Activated T-cell treated with anti-CD3 and anti-CD28 coated beads, Interleukin-2, amount 50 U/mL, for 72 hours (primary cell): ENCODE measurements around the gene PRKG1. TPM values are rescaled to one million over a fixed set of nuclear protein-coding genes. Genes with fewer than 3 reads are reported as not detected.

ENCODE experiments used
- ATAC-seq, 2 donors: fragments of 150-1000 bp; cut with Tn5 transposase; replicated peaks in 1 of 2; 2 replicates each; pipeline ENCODE4 v1.10.0; 2021; ENCODE audit warnings: moderate library complexity in 2 of 2, mild to moderate bottlenecking in 1 of 2
- DNase-seq, 2 donors: peaks; one replicate each; pipeline ENCODE4 v3.0.0; 2021 to 2022; ENCODE audit warnings: mixed read lengths in 1 of 2
- H3K27ac Mint-ChIP-seq: one replicate; pipeline ENCODE4 v1.8.0; 2022; ENCODE audit warnings: mild to moderate bottlenecking, moderate library complexity, mixed read lengths
- H3K27me3 Mint-ChIP-seq: one replicate; pipeline ENCODE4 v1.8.0; 2022; ENCODE audit warnings: low read depth, mixed read lengths
- H3K36me3 Mint-ChIP-seq, 2 donors: one replicate each; pipeline ENCODE4 v1.8.0; 2022; ENCODE audit warnings: mixed read lengths in 2 of 2, mild to moderate bottlenecking in 1 of 2; ENCODE audit not compliant: insufficient read depth in 2 of 2
- H3K4me1 Mint-ChIP-seq: one replicate; pipeline ENCODE4 v1.8.0; 2022; ENCODE audit warnings: low read depth, mixed read lengths
- H3K4me3 Mint-ChIP-seq, 2 donors: one replicate each; pipeline ENCODE4 v1.8.0; 2022; ENCODE audit warnings: mild to moderate bottlenecking in 2 of 2, mixed read lengths in 2 of 2, moderate library complexity in 2 of 2
- H3K9me3 Mint-ChIP-seq, 2 donors: one replicate each; pipeline ENCODE4 v1.8.0; 2022; ENCODE audit warnings: mixed read lengths in 2 of 2
- total RNA-seq, 2 donors: library from RNA; stranded (reverse); gene quantifications; one replicate each; pipeline ENCODE4 v1.2.3, GENCODE V29; 2022

PRKG1 gene
- total RNA-seq, 2 donors from 2014 or later = not detected

DNA sequence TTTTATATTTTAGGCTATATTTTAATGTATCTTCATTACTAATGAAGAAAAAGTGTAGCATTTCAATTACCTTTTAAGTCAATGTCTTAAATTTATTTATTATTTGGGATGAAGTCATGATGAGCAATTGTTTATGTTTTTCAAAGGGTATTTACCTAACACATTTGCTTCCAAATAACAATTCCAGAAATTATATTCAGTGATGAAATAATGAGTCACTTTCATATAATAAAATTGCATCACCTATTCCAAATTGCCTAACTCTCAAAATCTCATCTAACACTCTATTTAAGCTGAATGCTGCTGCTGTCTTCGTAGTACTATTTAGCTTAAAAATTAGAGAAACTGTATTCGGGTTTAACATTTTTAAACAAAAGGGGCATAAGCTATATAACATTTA is 97.7 kb downstream of the PRKG1 start:
- Mint-ChIP-seq H3K4me1 (no peaks in the 10 kb centered on the region), H3K27me3 (no peaks in the 10 kb centered on the region), H3K9me3 (peaks cover 1 to 4% of the 10 kb centered on the region in 2 donors), H3K4me3 (no peak overlapping the region), H3K27ac (no peak overlapping the region), H3K36me3 (no peaks in the 10 kb centered on the region)
- ATAC-seq (no peak), DNase-seq (no peak)

DNA sequence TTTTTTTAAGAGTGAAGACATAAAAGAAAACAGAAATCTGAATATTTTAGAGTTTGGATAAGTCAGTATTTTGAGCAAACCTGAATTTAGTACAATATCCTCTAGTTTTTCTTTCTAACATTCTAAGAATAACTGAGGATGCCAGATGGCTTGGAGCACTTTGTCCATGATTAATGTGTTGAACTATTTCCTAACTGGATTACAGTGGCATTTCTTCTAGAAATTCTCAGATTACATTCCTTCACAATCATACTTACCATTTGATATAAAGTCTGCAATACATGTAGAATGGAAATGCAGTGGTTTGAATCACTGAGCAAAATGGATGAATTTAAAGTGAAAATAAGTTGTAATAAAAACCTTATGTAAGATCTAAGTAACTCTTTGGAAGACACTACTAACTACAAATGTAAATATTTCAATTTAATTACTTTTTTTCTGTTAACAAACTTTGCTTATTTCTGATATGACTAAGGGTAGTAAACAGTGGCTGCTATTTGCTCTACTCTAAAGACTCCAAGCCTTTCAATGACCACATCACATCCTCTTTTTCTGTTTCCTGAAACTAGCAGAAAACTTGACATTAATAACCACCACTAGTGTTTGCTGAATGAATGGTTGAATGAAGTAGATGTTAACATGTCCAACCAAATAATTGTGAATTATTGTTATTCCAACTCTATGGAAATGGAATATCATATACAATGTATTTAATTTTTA is 102.8 kb downstream of the PRKG1 start:
- Mint-ChIP-seq H3K9me3 (no peaks in the 10 kb centered on the region), H3K4me3 (no peak overlapping the region), H3K36me3 (no peaks in the 10 kb centered on the region), H3K4me1 (no peaks in the 10 kb centered on the region), H3K27ac (no peak overlapping the region), H3K27me3 (no peaks in the 10 kb centered on the region)
- ATAC-seq (no peak), DNase-seq (no peak)

DNA sequence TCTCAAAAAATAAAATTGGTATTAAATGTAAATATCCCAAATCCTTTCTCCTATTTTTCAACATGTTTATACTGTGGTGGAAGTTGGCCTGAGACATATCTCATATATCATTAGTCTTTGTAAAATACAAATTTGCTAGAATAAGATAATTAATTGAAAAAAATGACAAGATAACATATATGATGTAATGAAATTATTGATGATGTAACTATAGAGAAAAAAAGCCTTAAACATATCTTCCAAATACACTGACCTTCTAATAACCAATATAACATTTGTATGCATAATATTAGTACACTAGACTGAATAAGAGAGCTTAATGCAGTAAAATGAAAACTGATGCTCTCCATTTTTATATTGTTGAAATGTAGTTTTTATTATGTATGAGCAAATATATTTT is 104.3 kb downstream of the PRKG1 start:
- no peak for ATAC-seq
- Mint-ChIP-seq H3K27me3 (no peaks in the 10 kb centered on the region), H3K27ac (no peak overlapping the region), H3K36me3 (no peaks in the 10 kb centered on the region), H3K9me3 (no peaks in the 10 kb centered on the region), H3K4me3 (no peak overlapping the region), H3K4me1 (no peaks in the 10 kb centered on the region)
- DNase-seq = no peak

DNA sequence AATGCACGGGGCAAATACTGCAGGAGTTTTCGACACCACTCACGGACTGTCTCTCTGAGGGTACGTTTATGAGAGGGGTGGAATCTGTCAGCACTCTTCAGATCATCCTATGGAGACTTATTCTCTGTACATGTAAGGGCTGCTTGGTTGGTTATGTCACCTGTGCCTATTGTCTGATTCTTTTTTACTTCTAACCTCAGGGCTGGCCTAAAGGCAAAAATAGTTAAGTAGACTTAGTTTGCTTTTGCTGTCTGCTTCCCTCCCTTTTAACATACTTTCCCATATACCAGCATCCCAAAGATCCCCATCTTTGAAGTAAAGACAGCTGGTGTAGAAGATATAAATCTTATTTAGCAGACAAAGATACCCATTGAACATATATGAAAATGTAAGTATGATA is 105.9 kb downstream of the PRKG1 start:
- no peaks in the 10 kb centered on the region for H3K9me3 Mint-ChIP-seq
- H3K27ac Mint-ChIP-seq = no peak overlapping the region
- H3K4me1 Mint-ChIP-seq = no peaks in the 10 kb centered on the region
- H3K27me3 Mint-ChIP-seq = no peaks in the 10 kb centered on the region
- no peak overlapping the region for H3K4me3 Mint-ChIP-seq
- no peaks in the 10 kb centered on the region for H3K36me3 Mint-ChIP-seq
- DNase-seq = no peak
- no peak for ATAC-seq

DNA sequence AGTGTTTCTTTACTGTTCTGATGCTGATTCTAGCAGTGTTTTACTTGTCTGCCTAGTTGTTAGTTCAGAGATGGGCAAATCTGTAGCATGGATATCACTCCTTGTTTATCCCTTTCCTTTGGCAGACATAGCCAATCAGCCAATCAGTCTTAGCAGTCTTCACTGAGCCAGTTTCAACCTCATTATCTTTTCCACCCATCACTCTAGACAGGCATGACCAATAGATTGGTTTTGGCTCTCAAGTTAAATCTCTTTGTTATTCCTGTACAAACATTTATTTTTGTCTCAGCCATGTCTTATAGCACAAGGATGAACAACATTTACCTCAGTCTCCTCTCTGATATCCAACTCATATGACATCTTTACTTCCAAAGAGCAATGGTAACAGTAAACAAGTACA is 109.5 kb downstream of the PRKG1 start:
- ATAC-seq (no peak), DNase-seq (no peak)
- H3K27ac Mint-ChIP-seq = no peak overlapping the region
- no peaks in the 10 kb centered on the region for H3K4me1 Mint-ChIP-seq
- H3K27me3 Mint-ChIP-seq = no peaks in the 10 kb centered on the region
- no peaks in the 10 kb centered on the region for H3K9me3 Mint-ChIP-seq
- H3K36me3 Mint-ChIP-seq = no peaks in the 10 kb centered on the region
- no peak overlapping the region for H3K4me3 Mint-ChIP-seq

DNA sequence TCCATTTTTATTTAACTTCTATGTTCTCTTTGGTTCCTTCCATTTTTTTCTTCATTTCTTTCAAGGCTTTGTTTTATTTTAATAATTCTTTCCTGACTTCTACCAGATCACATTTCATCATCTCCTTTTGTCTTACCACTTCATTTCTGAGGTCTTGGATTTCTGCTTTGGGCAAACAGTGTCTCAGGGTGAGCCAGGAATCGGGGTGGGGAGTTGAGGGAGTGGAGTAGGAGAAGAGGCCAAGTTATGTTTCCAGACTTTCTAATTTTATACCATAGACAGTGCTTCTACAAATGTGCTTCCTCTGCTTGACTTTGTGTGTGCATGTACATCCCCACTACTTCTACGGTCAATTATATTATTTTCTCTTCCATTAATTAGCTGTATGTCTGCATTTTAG is 112.1 kb downstream of the PRKG1 start:
- H3K4me3 Mint-ChIP-seq = no peak overlapping the region
- H3K4me1 Mint-ChIP-seq = no peaks in the 10 kb centered on the region
- H3K36me3 Mint-ChIP-seq = no peaks in the 10 kb centered on the region
- H3K27ac Mint-ChIP-seq = no peak overlapping the region
- ATAC-seq (no peak), DNase-seq (no peak)
- H3K9me3 Mint-ChIP-seq = no peaks in the 10 kb centered on the region
- H3K27me3 Mint-ChIP-seq = no peaks in the 10 kb centered on the region

DNA sequence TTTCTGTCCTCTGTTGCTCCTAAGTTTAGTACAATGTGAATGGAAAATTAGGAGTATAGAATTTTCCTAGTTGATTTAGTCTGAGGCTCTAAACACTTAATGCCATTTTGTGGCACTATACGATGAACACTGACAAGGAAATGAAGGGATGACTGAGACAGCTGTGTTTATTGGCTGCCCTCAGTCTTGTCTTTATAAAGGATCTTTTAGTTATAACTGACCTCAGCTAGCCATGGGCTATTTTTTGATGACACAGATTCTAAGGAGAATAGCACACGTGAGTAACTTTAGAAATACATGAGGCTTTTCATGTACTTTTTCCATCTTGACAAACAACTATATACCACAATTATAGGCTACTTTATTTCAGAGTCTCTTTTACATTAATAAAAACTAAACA is 113.7 kb downstream of the PRKG1 start:
- ATAC-seq = no peak
- no peaks in the 10 kb centered on the region for H3K27me3 Mint-ChIP-seq
- no peak for DNase-seq
- H3K9me3 Mint-ChIP-seq = no peaks in the 10 kb centered on the region
- H3K27ac Mint-ChIP-seq = no peak overlapping the region
- H3K36me3 Mint-ChIP-seq = no peaks in the 10 kb centered on the region
- H3K4me3 Mint-ChIP-seq = no peak overlapping the region
- no peaks in the 10 kb centered on the region for H3K4me1 Mint-ChIP-seq

DNA sequence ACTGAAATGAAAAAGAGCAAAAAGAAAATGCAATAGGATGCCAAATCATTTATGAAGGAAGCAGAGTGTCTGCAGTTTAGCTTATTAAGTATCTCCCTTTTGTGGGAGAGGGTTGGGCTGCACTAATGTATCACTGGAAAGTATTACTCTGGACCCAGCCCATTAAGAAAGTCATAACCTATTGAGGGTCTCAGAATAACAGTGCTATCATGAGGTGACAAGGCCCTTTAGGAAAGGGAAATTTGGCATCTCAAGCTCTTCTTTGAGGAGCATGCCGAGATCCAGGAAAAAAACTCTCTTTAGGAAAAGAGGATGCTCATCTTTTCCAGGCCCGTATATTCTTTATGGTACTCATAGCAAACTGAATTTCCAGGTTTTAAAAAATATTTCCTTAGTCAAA is 114.6 kb downstream of the PRKG1 start:
- DNase-seq (no peak), ATAC-seq (no peak)
- no peaks in the 10 kb centered on the region for H3K27me3 Mint-ChIP-seq
- no peak overlapping the region for H3K4me3 Mint-ChIP-seq
- H3K4me1 Mint-ChIP-seq = no peaks in the 10 kb centered on the region
- no peaks in the 10 kb centered on the region for H3K36me3 Mint-ChIP-seq
- no peaks in the 10 kb centered on the region for H3K9me3 Mint-ChIP-seq
- no peak overlapping the region for H3K27ac Mint-ChIP-seq

DNA sequence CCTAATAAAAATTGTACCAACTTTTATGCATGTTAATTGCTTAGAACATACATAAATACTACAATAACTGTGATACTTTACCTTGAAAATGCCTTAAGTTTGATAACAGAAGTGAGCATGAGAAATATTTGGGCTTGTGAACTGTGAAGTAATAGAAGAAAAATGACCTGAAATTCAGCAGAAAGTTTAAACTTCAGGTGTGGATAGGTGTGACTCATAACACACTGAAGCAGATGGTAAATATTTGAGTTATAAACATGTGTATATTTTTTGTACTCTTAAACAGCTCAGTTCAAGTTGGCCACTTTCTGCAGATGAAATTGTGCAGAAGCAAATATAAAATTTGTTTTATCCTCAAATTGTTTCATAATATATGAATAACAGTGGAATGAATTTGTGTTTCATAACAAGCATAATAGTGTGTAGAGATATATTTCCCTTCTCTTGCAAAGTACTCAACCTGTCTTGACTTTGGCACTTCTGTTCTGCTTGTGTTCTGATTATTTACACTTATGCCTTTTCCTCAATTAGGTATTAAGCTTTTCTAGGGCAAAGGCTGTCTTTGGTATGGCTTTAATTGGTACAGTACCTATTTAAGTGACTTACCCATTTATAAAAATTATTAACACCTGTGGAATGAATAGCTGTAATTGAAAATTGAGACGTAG is 122.4 kb downstream of the PRKG1 start:
- Mint-ChIP-seq H3K9me3 (no peaks in the 10 kb centered on the region), H3K4me3 (no peak overlapping the region), H3K27me3 (no peaks in the 10 kb centered on the region), H3K4me1 (no peaks in the 10 kb centered on the region), H3K27ac (no peak overlapping the region), H3K36me3 (no peaks in the 10 kb centered on the region)
- DNase-seq = no peak
- ATAC-seq = no peak

DNA sequence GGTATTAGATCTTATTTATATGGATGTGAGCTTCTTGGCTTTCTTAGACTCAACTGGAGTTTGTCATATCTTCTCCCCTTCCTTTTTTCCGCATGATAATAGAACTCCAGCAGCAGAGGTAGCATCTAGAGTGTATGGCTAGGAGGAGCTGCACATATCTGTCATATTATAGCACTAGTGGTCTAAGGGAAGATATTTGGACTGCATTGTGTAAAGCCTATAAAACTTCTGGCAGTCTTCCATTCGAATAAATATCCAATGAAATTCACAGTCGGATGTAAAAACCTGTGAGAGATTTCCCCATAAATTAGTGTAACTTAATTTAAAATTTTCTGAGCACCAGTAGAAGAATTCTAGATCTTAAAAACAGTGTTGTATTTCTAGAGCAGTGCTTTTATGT is 123.9 kb downstream of the PRKG1 start:
- no peaks in the 10 kb centered on the region for H3K27me3 Mint-ChIP-seq
- H3K4me1 Mint-ChIP-seq = no peaks in the 10 kb centered on the region
- no peak overlapping the region for H3K27ac Mint-ChIP-seq
- H3K4me3 Mint-ChIP-seq = no peak overlapping the region
- DNase-seq (no peak), ATAC-seq (no peak)
- no peaks in the 10 kb centered on the region for H3K9me3 Mint-ChIP-seq
- H3K36me3 Mint-ChIP-seq = no peaks in the 10 kb centered on the region

DNA sequence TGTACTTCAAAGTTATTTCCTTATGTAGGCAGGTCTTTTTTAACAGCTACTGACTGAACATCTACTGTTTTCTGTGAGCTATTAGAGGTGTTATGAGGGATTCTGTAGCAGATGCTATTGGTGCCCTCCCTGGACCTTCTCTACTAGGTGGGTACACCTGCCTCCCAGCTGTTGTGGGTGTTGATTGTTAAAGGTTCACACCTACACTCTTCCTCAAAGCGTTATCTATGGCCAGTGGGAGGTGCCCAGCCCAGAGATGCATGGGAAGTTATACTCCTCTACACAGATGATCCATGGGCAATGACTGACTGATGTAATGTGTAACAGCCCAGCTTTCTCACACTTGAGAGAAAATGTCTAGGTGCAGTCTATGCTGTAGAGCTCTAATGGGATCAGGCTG is 127.7 kb downstream of the PRKG1 start:
- DNase-seq (no peak), ATAC-seq (no peak)
- H3K27ac Mint-ChIP-seq = no peak overlapping the region
- H3K36me3 Mint-ChIP-seq = no peaks in the 10 kb centered on the region
- no peaks in the 10 kb centered on the region for H3K9me3 Mint-ChIP-seq
- no peaks in the 10 kb centered on the region for H3K27me3 Mint-ChIP-seq
- H3K4me3 Mint-ChIP-seq = no peak overlapping the region
- no peaks in the 10 kb centered on the region for H3K4me1 Mint-ChIP-seq

DNA sequence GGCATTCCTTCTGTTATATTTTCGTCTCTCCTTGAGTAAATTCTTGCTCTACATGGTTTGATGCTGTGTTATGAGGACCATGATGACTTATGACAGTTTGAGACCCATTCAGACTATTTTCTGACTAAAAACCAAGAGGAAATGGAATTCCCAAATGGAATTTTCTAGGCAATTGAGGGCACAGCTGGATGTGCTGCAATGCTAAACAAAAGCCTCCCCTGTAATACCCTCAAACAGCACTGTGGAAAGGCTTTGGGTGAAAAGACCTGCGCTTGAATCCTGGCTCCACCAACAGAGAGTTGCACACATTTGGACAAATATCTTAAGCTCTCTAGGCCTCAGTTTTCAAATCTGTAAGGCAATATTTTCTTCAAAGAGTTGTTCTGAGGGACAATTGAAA is 129.1 kb downstream of the PRKG1 start:
- Mint-ChIP-seq H3K9me3 (no peaks in the 10 kb centered on the region), H3K36me3 (no peaks in the 10 kb centered on the region), H3K27me3 (no peaks in the 10 kb centered on the region), H3K4me1 (no peaks in the 10 kb centered on the region), H3K4me3 (no peak overlapping the region), H3K27ac (no peak overlapping the region)
- no peak for DNase-seq
- ATAC-seq = no peak

DNA sequence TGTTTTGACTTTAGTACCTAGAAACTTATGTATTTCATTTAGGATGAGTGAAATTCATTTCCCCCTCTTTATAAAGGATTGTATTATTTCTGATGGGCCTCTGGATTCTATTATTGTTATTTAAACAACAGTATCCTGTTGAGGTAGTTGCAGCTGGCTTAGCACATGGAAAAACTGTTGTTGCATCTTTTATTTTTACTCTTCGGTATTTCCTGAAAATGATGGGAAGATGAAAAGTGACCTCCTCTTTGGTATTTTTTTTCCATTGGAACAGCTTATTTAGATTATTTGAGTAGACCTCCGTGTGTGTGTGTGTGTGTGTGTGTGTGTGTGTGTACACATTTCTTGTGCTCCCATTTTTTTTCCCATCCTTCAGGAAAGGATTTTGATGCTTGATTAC is 129.8 kb downstream of the PRKG1 start:
- Mint-ChIP-seq H3K36me3 (no peaks in the 10 kb centered on the region), H3K9me3 (no peaks in the 10 kb centered on the region)
- no peak for ATAC-seq

DNA sequence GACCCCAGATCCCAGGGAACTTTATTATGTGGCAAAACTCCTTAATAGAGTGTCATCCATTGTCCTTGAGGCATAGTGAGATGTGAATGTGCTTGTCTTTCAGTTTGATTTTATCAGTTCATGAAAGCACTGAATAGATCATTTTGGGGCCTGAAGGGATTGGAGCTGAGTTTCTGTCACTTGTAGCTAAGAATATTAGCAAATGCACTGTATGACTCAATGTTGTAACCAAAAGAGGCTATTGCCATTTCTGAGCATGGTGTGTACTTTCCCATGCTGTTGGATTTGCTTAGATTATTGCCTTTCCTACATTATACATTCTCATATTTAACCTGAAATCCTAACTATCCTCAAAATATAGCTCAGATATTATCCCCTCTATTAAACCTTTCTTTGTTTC is 130.4 kb downstream of the PRKG1 start:
- Mint-ChIP-seq H3K27ac (no peak overlapping the region), H3K4me3 (no peak overlapping the region), H3K9me3 (no peaks in the 10 kb centered on the region), H3K36me3 (no peaks in the 10 kb centered on the region), H3K27me3 (no peaks in the 10 kb centered on the region), H3K4me1 (no peaks in the 10 kb centered on the region)
- ATAC-seq = no peak
- DNase-seq = no peak

More for the DNA sequence above, 129.8 kb downstream of the PRKG1 start:
- H3K27ac Mint-ChIP-seq = no peak overlapping the region
- H3K4me3 Mint-ChIP-seq = no peak overlapping the region
- no peak for DNase-seq
- H3K4me1 Mint-ChIP-seq = no peaks in the 10 kb centered on the region
- no peaks in the 10 kb centered on the region for H3K27me3 Mint-ChIP-seq
